SKM-1 treated with dmso at 0.1 percent for 144 hours (cell line): Measurements from ENCODE around the gene FUNDC2.

Experiments used
- DNase-seq: peaks from one replicate; lab custom pipeline; 2025; ENCODE audit not compliant: unreplicated experiment; lab: John Stamatoyannopoulos, UW

FUNDC2 gene

GRCh38 chrX:155023907-155024833 is 2.5 kb upstream of the FUNDC2 start:
- no peak for DNase-seq

GRCh38 chrX:155026420-155026726 is 271 bp upstream of the FUNDC2 start:
- DNase-seq: no peak

- DNase-seq: peak; percentile 8
Measured at GRCh38 chrX:155027509-155028066, 944 bp downstream of the FUNDC2 start.

GRCh38 chrX:155028129-155028528 is 1.5 kb downstream of the FUNDC2 start:
- no peak for DNase-seq

- DNase-seq: no peak
Measured at GRCh38 chrX:155028877-155029291, 2.2 kb downstream of the FUNDC2 start.

- no peak for DNase-seq
Measured at GRCh38 chrX:155031657-155032056, 5.0 kb downstream of the FUNDC2 start.

DNA sequence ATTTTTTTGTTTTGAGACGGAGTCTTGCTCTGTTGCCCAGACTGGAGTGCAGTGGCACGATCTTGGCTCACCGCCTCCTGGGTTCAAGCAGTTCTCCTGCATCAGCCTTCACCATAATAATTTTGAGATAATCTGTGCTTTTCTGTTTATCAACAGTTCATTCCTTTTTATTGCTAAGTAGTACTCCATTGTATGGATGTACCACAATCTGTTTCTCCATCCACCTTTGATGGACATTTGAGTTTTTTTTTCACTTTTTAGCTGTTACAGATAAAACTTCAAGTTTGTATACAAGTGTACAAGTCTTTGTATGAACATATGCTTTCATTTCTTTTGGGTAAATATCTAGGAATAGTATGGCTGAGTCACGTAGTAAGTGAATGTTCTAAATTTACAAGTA is 9.0 kb downstream of the FUNDC2 start:
- no peak for DNase-seq

DNA sequence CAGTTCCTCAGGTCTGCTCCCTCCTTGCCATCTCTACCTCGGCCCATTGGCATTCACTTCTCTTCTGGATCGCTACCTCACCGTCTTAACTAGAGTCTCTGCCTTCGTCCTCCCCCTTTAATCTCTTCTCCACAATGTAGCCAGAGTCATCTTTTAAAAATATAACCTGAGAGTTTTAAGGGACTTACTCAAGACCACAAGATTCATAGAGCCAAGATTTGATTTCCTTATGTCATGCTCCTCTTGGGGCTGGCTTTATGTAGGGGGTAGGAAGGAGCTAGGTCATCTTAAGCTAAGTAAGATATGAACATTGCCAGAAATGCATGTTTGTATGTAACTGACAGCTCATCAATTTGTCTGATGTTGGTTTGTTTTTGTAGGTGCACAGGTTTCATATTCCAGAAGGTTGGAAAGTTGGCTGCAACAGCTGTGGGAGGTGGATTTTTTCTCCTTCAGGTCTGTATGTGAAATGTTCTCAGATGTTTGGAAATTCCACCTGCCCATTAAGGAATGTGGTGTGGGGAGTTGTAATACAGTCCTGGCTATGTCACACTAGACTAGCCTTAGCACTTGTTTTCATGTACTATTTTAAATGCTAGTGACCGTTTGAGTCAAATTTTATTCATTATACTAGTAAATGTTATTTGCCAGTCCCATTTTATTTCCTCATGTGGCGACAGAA is 19.6 kb downstream of the FUNDC2 start:
- no peak for DNase-seq

DNA sequence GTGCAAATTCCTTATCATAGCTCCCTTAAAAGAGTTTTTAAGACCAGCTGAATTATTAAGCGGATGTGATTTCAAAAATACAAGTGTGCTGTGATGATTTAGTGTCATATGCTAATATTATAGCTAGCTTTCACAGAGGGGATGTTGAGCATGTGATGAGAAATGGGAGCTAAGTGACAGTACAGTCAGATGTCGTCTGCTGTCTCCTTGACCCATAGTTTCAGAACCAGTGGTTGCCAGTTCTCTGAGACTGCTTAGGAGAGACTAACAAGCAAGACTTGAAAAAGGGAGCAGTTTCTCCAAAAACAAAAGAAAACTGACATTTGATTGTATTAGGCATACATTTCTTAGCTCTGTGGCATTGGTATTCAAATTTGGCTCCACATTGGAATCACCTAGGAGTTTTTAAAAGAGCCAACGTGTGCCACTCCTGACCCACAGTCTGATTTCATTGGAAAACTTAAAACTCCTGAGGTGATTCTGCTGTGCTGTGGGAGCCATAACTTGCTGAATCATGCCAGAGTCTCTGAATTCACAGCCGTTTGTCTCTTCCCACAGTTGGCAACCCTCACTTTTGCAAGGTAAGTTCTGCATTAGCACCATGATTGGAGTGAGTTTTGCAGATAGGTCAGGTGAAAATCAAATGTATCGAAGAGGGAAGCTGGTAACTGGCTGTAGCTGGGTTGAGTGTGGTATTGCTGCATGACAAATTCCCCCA is 20.3 kb downstream of the FUNDC2 start:
- no peak for DNase-seq

DNA sequence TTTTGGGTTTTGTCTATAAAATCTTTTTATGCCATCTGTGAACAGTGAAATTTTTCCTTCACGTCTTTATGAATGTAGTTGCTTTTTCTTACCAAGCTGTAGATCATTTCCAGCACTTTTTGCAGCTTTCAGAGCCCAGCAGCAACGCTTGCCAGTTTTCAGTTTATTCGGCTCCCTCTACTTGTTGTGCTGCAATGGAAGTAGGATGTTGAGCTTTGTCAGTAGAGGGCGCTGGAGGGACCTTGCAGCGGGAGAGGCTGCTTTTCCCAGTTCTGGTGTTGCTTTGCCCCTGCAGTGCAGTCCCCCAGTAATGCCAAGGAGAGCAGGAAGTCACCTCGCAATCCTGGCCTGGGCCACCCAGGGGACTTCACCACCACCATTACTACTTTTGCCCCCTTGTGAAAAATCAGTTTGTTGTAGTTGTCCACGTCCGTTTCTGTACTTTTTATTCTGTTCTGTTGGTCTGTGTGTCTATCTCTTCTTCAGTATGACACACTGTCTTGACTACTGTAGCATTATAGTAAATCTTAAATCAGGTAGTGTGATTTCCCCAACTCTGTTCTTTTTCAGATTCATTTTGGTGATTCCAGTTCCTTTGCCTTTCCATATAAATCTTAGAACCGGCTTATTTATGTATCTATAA is 22.5 kb downstream of the FUNDC2 start:
- peak; percentile 38 for DNase-seq

GRCh38 chrX:155052738-155053498 is 26.3 kb downstream of the FUNDC2 start:
- DNase-seq: no peak

DNA sequence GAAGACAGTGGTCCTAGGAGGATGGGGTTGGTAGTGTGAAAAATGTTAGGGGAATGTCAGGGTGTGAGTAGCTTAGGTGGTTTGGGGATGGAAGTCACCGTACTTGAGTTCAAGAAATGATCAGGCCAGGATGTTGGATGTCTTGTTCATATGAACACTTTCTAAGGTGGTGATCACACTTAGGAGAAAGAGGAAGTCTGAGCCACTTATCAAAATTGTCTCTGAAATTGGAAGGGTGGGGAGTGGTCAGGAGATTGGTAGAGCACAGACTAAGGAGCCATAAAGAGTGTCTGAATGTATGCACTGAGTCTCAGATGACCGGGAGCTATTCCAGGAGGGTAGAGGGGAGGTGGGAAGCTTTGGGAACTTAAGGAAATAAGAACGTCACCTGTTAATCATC is 27.0 kb downstream of the FUNDC2 start:
- DNase-seq: no peak

DNA sequence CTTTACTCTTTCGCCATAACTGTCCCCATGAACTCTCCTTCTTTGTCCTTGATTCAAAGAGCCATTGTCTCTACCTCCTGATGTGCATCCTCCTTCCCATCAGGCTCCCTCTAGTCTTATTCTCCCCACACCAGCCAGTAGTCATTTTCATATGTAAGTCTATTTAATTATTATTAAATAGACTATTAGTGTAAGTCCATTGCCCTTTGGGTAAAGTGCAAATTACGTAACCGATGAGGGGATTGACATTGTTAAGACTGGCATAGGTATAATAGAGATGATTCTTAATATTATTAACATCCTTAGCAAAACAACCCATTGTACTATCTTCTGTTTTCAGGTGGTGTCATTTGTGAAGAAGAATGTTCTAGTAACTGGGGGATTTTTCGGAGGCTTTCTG is 27.6 kb downstream of the FUNDC2 start:
- no peak for DNase-seq

DNA sequence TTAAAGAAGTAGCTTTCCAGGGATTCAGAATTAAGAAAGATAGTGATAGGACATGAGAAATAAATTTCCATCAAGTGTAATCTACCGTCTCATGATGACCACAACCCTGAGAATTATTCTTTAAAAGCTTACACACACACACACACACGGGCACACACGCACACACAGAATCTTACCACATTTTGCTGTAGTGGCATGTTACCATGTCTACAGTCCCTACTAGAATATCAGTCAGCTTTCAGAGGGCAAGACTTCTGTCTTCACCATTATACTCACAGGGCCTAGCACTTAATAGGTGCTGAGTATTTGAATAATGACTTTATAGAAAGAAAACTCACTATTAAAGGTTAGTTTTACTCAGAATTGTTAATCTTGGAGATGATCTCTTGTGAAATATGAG is 28.9 kb downstream of the FUNDC2 start:
- no peak for DNase-seq

DNA sequence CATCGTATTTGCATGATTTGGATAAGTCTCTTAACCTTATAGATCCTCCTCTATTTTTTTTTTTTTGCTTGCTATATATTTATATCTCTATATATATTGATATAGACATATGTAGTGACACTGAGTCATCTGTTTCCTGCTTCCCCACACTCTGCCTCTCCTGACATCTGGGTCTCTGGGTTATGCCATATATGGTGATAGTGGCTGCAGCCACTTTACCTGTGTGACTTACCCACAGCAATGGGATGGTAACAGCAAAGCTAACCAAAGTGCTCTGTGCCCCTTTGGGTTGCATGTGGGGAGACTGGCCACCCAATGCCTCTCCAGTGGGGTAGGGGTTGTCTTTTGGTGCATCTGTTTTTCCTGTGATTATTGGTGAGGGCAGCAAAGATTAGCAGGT is 29.8 kb downstream of the FUNDC2 start:
- DNase-seq: no peak

- no peak for DNase-seq
Measured at GRCh38 chrX:155056877-155057792, 30.5 kb downstream of the FUNDC2 start.

- DNase-seq: no peak
Measured at GRCh38 chrX:155061760-155062159, 35.1 kb downstream of the FUNDC2 start.

- DNase-seq: no peak
Measured at GRCh38 chrX:155065035-155065734, 38.5 kb downstream of the FUNDC2 start.

GRCh38 chrX:155068165-155068564 is 41.5 kb downstream of the FUNDC2 start:
- no peak for DNase-seq
